Stimulated activated naive CD8-positive, alpha-beta T cell treated with anti-CD3 and anti-CD28 coated beads, Interleukin-15, Interleukin-2, amounts not matched to agents 100 ng/mL and 50 ng/mL, for 24 hours (primary cell): ENCODE measurements around the gene PMAIP1.

ENCODE experiments used
- H3K27ac Mint-ChIP-seq: one replicate; pipeline ENCODE4 v1.8.0; 2021; ENCODE audit warnings: mild to moderate bottlenecking, mixed read lengths
- H3K27me3 Mint-ChIP-seq: one replicate; pipeline ENCODE4 v1.8.0; 2021; ENCODE audit warnings: mixed read lengths
- H3K36me3 Mint-ChIP-seq: one replicate; pipeline ENCODE4 v1.8.0; 2021; ENCODE audit warnings: low read depth, mixed read lengths
- H3K4me1 Mint-ChIP-seq: one replicate; pipeline ENCODE4 v1.8.0; 2021; ENCODE audit warnings: low read depth, mixed read lengths
- H3K4me3 Mint-ChIP-seq: one replicate; pipeline ENCODE4 v1.8.0; 2021; ENCODE audit warnings: mild to moderate bottlenecking, mixed read lengths
- H3K9me3 Mint-ChIP-seq: one replicate; pipeline ENCODE4 v1.8.0; 2021; ENCODE audit warnings: mixed read lengths

The PMAIP1 gene

GRCh38 chr18:59945544-59945943 lies 45.7 kb downstream of the PMAIP1 start:
- no peak overlapping the region for H3K4me3 Mint-ChIP-seq
- no peaks in the 10 kb centered on the region for H3K36me3 Mint-ChIP-seq
- H3K27me3 Mint-ChIP-seq = no peaks in the 10 kb centered on the region
- H3K9me3 Mint-ChIP-seq = no peaks in the 10 kb centered on the region
- peaks cover 14% of the 10 kb centered on the region for H3K4me1 Mint-ChIP-seq
- no peak overlapping the region for H3K27ac Mint-ChIP-seq

- Mint-ChIP-seq H3K4me1 (peaks cover 53% of the 10 kb centered on the region), H3K27ac (no peak overlapping the region)
Observed at GRCh38 chr18:59950215-59950944, 50.6 kb downstream of the PMAIP1 start.

DNA sequence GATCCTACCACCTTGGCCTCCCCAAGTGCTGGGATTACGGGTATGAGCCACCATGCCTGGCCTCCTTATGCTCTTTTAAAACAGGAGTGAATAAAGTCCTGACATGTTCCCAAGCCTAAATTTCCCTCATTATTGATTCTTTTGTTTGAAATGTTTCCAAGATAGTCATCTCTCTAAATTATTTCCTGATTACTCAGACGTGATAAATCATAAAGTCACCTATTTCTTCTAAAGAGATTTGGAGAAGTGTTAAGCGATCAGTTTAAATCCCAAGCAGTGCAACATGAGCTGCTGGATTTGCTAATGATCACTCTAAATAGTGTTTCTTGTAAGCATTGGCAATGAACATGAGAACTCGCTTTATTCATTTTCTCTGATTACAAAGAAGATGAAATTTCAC lies 51.8 kb downstream of the PMAIP1 start:
- Mint-ChIP-seq H3K4me3 (no peak overlapping the region), H3K9me3 (no peaks in the 10 kb centered on the region), H3K27ac (no peak overlapping the region), H3K4me1 (peaks cover 53% of the 10 kb centered on the region), H3K27me3 (peaks cover 8% of the 10 kb centered on the region), H3K36me3 (no peaks in the 10 kb centered on the region)

More at GRCh38 chr18:59950215-59950944, 50.6 kb downstream of the PMAIP1 start:
- no peaks in the 10 kb centered on the region for H3K36me3 Mint-ChIP-seq
- H3K4me3 Mint-ChIP-seq = no peak overlapping the region
- peaks cover 3% of the 10 kb centered on the region for H3K27me3 Mint-ChIP-seq
- no peaks in the 10 kb centered on the region for H3K9me3 Mint-ChIP-seq

GRCh38 chr18:59952283-59953007 lies 52.6 kb downstream of the PMAIP1 start:
- Mint-ChIP-seq H3K27me3 (peaks cover 11% of the 10 kb centered on the region), H3K9me3 (no peaks in the 10 kb centered on the region), H3K4me3 (no peak overlapping the region), H3K36me3 (no peaks in the 10 kb centered on the region), H3K27ac (peak overlapping the region; percentile 89), H3K4me1 (peaks cover 53% of the 10 kb centered on the region)
